Vagina (tissue), 2 donors: ENCODE measurements around the gene SLAMF6.

ENCODE experiments used
- CTCF ChIP-seq, 3 experiments: fragments of 450-650 bp in 2 of 3; fragments of 200-600 bp in 1 of 3; sonication (generic) in 1 of 3; IDR thresholded peaks; one replicate each; pipeline ENCODE4 v1.5.1; 2017 to 2019; ENCODE audit warnings: antibody characterized with exemption in 3 of 3, mild to moderate bottlenecking in 2 of 3, moderate library complexity in 2 of 3
- POLR2A ChIP-seq, 2 donors: fragments of 450-650 bp; IDR thresholded peaks; one replicate each; pipeline ENCODE4 v1.6.1; 2017; ENCODE audit warnings: antibody characterized with exemption in 2 of 2, mild to moderate bottlenecking in 2 of 2, moderate library complexity in 2 of 2

- TF ChIP-seq CTCF (IDR thresholded peaks at IDR 0.05) (no peak), POLR2A (IDR thresholded peaks at IDR 0.05) (no peak)
Measured at GRCh38 chr1:160521554-160521953, 1.5 kb downstream of the SLAMF6 start.
